NCI-H526 (cell line): ENCODE measurements around the gene ZNF221.
A peak's percentile ranks its signal among the peaks of the same experiment; 100 is the strongest.
"Not testable (repeated sequence)": the region's sequence is repeated elsewhere in the genome, so short reads cannot be mapped to it uniquely, and the experiment has no call there.

Experiments
- DNase-seq, 2 experiments: peaks; one replicate each; lab custom pipeline; 2025; lab: John Stamatoyannopoulos, UW

ZNF221 gene

DNA sequence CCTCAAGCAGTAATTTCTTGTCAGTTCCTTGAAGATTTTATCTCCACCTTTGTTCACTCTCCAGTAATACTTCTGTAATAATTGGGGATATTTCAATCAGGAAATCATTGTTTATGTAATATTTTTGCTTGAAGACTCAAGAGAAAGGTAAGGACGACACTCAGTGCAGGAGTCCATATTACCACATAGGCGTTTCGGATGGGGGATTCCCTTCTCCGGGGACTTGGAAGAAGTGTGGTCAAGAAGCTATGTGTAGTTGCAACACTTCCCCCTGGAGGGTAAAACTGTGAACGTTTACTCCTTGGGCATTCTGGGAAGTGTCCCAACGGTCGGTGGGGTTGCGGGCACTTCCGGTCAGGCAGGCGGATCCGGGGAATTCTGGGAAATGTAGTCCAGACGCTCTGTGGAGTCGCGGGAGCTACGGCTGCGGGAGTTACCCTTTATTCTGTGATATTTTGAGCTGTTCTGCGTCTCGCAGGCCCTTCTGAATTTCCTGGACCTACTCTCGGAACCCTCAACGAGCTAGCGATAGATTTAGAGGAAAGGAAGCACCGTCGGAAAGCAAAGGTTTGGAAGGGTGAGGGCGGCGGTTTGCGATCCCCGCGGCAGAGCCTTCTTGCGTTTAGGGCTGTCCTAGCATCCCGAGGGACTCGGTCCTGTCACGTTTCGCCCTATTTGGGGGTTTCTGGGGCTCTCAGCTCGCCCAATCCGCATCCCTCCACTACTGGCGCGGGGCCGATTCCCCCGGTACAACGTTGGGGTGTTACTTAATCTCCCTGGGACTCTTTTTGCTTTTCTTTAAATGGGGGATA lies at the start of gene ZNF221:
Gene ZNF221 (plus strand): TSS at position 395 of the 812 bp plus-strand sequence. CDS start 11,499 bp downstream, outside the sequence.
- peak; percentile 93 to 97 for DNase-seq

DNA sequence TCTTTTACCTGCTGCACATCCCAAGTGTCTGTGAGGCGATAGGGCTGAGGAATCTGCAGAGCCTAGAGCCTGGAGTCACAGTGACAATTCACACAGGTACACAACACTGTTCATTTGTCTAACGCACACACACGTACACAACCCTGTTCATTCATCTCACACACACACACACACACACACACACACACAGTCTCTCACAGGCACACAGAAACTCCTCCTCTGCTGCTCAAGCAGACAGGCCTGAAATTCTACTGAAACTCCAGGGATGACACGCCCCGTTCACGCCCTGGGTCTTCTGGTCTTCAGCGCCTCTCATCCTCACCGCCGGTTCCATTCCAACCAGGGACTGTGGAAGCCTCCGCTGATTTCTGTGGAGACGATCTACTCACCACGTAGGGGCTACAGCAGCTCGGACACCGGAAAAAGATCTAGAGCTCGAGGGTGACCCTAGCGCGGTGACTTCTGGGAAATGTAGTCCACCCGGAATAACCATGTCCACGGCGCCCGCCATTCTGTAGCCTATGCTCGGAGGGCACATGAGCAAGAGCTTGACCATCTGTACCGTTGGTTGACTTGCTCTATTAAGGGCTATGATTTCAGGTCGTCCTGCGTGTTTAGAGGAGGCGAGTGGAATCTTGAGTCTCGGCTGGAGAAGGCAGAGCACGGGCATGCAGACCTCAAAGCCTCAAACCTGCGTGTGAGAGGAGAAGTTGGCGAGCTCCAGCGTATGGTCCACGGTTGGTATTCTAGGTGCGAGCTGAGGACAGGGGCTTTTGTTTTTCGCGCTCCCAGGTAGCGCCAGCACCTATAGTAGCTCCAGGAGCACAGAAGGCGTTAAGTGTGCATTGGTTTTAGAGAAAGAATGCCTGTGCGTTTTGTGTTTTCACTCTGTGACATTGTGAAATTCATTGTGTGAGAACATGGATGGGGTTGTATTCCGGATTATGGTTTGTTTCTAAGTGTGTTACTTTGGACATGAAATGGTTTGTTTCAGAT lies 49.3 kb upstream of the ZNF221 start:
- DNase-seq = no peak

DNA sequence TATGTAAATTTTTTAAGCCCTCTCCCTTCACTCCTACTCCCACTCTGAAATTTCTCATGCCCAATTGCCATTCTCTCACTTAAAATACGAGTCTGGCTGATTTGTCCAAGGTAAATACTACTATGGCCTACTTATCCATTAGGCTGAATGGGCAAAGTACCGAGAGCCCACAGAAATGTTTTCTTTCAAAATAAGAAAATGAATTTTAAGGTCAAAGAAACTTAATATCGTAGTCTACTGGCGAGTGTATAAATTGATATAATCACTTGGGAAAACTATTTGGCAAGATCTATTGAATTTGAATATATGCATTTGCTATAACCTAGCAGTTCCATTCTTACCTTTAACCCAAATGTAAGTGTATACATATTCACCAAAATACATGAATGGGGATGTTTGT lies 48.6 kb upstream of the ZNF221 start:
- DNase-seq = no peak

DNA sequence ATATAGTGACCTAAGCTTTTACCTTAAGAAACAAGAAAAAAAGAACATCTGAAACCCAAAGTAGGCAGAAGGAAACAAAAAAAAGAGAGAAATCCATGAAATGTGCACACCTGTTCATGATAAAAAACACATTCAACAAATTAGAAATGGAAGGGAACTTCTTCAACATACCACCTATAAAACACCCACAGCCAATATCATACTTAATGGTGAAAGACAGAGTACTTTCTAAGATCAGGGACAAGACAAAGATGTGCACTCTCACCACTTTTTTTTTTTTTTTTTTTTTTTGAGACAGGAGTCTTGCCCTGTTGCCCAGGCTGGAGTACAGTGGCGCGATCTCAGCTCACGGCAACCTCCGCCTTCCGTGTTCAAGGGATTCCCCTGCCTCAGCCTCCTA lies 45.1 kb upstream of the ZNF221 start:
- no peak for DNase-seq

DNA sequence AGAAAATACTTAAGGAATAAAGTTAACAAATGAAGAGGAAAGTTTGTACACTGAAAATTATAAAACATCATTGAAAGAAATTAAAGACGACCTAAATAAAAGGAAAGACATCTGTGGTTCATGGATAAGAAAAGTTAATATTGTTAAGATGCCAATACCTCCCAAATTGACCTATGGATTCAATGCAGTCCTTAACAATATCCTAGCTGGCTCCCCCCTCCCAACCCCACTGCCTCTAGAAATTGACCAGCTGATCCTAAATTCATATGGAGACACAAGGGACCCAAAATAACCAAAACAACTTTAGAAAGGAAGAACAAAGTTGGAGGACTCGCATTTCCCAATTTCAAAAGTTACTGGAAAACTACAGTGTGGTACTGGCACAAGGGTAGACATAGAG lies 44.3 kb upstream of the ZNF221 start:
- DNase-seq = no peak

DNA sequence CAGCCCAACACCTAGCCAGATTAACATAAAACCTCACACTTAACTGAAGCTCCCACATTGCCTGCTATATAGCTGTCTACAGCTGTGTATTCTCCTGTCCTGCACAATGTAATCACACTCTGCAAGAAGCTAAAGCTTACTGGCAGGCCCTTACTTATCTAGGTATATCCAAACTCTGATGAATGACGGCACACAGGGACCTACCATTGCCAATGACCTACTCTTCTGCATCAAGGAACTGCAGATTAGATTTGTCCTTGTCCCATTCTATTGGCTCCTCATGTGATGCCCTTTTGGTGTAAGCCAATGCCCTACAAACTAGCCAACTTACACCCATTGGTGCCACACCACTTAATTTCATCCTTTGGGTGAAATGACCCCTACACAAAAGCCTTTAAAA lies 42.4 kb upstream of the ZNF221 start:
- DNase-seq = no peak

DNA sequence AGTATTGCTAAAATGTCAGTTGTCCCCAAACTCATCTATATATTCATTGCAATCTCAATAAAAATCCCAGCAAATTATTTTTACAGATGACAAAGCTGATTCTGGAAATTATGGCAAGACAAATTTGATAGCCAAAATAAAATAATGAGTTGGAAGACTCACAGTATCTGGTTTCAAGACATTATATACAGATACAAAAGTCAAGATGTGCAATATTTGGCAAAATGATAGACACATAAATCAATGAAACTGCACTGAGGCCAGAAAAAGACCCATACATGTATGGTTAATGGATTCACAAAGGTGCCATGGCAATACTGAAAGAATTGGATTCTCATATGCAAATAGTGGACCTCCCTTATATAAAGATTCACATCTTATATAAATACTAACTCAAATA lies 40.1 kb upstream of the ZNF221 start:
- DNase-seq = no peak

DNA sequence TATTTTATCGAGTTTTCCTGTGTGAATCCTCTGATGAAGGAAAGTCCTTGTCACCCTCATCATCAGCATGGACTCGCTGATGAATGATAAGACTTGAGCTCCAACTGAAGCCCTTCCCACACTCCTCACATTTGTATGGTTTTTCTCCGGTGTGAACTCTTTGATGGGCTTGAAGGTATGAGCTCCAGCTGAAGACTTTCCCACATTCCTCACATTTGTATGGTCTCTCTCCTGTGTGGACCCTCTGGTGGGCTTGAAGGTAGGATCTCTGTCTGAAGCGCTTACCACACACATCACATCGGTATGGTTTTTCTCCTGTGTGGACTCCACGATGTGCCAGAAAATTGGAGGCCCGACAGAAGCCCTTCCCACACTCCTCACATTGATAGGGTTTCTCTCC lies 37.6 kb upstream of the ZNF221 start:
- DNase-seq = no peak

DNA sequence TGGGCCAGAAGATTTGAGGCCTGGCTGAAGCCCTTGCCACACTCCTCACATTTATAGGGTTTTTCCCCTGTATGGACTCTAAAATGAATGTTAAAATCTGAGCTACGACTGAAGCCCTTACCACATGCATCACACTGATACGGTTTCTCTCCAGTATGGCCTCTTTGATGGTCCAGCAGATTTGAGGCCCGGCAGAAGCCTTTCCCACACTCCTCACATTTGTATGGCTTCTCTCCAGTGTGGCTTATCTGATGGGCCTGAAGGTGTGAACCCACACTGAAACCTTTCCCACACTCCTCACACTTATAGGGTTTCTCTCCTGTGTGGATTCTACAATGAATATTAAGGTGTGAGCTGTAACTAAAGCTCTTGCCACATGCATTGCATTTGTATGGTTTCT lies 37.0 kb upstream of the ZNF221 start:
- DNase-seq = no peak

DNA sequence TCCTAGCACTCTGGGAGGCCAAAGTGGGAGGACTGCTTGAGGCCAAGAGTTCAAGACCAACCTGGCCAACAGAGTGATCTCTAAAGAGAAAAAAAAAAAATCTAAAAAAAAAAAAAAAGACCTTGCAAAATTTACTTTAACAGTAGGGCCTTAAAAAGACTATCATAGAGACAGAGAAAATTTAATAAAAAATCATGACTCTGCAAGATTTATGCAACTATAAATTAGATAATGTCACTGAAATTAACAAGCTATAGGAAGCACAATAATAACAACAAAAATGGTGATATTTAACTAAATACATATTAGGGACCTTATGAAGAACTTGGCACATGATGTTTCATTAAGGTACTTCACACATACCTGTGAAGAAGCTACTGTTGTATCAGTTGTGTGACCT lies 27.2 kb upstream of the ZNF221 start:
- DNase-seq = no peak

DNA sequence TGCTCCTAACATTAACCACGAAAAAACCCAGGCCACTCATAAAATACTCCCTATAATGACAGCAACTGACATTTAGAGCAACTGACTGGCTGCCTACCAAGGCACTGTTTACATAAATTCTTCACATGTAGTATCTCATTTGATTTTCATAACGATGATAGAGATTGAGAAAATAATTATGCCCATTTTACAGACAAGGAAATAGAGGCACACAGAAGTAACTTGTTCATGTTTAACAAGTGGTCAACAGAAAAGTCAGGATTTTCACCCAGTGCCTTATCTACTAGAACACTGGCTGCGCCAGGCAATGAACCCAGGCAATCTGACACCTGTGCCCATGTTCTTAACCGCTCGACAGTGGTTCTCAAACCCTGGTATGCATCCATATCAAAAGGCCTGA lies 22.2 kb upstream of the ZNF221 start:
- no peak for DNase-seq

DNA sequence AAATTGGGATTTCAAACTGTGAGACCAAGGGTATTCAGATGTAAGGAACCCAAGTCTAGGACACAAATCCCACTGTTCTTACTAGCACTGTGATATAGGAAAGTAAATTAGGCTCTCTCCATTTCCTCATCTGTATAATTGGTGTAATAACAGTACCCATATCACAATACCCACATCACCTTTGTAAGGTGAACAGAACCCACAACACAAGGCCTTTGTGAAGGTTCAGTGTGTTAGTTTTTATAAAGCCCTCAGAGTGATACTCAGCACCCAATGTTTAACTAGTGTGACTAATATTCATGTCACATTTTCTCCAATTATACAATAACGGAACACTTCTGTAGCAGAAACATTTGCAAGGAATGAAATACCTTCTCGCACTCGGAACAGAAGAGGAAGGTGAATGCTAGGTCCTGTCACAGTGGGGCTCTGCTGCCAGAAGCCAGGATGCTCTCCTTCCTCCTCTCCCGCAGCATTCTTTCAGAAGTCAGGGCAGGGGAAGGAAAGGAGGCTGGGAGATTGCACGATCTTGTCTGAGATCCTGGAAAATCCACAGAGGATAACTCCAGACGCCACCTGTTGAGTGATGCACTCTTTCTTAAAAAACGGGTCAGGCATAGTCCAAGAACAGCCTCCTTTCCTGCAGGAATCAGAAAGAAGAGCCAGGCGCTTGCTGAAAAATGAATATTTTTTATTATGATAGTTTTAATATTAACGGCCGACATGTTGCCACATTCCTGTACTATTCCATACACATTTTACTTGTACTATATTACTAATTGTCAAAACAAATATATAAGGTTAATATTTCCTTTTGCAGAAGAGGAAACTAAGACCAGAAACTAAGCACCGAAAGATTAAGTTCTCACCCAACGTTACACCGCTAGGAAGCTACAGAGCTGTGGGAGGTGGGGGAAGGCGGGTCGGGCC lies 16.7 kb upstream of the ZNF221 start:
- peak in 1 of 2 experiments; percentile 16 for DNase-seq

DNA sequence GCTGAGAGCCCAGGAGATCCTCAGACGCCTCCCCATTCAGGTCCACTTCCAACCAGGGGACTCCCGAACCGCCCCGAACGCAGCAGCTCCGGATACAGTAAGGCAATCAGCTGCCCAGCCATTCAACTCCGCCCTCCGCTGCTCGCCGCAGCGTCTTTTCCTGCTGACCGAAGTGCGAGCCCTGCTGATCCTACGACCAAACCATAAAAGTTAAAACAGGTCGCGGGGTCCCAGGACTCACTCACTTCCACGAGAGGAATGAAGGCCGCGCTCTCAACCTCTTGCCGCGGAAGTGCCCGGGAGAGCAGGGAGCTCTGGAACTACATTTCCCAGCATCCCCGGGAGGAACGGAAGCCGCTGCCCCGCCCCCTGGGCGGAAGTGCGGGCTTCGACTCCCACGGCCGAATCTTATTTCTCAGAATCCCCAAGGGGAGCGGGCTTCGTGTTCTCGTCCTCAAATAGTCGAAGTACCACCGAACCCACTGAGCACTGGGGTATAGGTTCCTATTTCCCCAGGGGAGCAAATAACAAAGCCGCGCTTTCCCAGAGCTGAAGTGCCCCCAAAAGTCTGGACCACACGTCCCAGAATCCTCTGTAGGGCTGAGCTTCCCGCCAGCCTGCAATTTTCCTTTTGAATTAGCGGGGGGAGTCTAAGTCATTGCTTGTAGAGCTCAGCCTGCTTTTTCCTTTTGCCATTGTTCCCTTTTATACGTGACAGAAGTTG lies 15.9 kb upstream of the ZNF221 start, which contains the start of gene ZNF45:
Gene ZNF45 (minus strand): TSS at position 298 of the 724 bp plus-strand sequence. CDS start 13,097 bp downstream, outside the sequence.
- peak; percentile 91 to 97 for DNase-seq

DNA sequence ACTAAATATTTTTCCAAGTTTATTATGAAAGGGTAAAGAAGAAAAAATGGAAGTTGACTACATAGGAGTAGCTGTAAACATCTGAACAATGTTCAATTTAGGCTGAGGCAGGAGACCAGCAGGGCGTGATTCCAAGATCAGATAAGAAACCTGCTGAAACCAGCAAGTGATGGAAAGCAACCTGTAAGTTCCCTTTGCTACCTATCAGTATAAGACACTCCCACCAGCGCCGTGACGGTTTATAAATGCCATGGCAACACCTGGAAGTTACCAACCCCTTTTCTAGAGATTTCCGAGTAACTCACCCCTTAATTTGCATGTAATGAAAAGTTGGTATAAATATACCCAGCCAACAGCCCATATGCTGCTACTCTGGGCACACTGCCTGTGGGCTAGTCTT lies 14.8 kb upstream of the ZNF221 start:
- peak; percentile 57 to 64 for DNase-seq

DNA sequence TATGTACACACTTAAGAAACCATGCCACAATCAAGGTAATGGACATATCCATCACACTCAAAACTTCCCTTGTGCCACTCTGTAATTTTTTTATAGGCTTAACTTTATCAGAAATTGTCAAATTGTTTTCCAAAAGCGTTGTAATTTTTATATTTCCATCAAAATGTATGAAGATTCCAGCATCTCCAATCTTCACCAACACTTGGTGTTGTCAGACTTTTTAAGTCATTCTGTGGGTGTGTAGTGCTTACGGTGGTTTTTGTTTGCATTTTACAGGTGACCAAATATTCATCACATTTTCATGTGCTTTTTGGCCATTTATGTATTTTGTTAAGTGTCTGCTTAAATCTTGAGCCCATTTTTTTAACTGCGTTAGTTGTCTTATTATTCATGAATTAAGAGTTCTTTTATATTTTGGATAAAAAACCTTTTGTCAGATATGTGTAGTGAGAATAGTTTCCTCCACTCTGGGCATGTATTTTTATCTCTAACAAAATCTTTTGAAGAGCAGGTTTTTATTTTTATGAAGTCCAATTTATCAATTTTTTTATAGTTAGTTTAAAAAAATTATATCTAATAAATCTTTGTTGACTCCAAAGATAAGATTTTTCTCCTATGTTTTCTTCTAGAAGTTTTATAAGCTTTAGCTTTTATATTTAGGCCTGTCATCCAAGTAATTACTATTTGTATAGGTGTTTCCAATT lies 11.3 kb upstream of the ZNF221 start:
- no peak for DNase-seq

DNA sequence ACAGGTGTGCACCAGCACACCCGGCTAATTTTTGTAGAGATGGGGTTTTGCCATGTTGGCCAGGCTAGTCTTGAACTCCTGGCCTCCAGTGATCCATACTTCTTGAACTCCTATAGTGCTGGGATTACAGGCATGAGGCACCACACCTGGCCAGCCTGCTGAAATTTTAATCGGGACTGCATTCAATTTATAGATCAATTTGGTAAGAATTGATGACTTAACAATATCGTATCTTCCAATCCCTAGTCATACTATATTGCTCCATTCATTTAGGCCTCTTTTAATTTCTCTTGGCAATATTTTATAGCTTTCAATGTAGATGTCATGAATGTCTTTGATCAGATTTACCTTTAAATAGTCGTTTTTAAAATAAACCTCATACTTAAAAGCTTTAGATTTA lies 10.3 kb upstream of the ZNF221 start:
- no peak for DNase-seq

DNA sequence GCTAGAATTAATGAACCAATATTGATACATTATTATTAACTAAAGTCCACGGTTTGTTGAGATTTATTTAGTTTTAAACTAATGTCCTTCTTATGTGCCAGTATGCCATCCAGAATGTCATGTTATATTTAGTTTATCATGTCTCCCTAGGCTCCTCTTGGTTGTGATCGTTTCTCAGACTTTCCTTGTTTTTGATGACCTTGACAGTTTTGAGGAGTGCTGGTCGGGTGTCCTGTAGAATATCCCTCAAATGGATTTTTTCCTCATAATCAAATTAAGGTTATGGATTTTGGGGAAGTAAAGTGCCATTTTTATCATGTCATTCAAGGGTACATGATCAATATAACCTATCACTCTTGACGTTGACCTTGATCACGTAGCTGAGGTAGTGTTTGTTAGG lies 9.8 kb upstream of the ZNF221 start:
- DNase-seq = no peak

DNA sequence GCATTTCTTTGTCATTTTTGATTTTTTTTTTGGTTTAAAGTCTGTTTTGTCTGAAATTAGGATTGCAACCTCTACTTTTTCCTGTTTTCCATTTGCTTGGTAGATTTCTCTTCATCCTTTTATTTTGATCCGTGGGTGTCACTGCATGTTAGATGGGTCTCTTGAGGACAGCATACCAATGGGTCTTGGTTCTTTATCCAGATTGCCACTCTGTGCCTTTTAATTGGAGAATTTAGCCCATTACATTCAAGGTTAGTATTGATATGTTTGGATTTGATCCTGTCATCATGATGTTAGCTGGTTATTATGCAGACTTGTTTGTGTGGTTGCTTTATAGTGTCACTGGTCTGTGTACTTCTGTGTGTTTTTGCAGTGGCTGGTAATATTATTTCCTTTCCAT lies 3.6 kb upstream of the ZNF221 start:
- DNase-seq = not testable (repeated sequence)

DNA sequence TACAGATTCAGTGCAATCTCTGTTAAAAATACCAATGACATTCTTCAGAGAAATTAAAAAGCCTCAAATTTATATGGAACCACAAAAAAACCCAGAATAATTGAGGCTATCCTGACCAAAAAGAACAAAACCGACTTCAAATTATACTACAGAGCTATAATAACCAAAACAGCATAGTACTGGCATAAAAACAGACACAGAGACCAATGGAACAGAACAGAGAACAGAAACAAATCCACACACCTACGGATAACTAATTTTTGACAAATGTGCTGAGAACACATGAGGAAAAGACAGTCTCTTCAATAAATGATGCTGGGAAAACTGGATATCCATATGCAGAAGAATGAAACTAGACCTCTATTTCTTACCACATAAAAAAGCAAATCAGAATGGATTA lies 1.2 kb upstream of the ZNF221 start:
- DNase-seq = not testable (repeated sequence)

DNA sequence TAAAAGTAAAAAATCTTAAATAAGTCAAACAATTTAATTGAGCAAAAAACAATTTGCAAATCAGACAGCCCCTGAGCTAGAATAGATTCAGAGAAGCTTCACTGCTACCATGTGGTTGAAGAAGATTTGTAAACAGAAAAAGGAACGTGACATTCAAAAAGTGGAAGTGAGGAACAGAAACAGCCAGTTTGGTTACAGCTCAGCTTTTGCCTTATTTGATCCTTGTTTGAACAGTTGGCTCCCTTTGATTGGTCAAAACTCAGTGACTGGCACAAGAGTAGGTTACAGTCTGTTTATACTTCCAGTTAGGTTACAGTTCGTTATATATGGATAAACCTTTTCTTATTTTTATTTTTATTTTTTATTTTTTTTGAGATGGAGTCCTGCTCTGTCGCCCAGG lies 5.8 kb downstream of the ZNF221 start:
- no peak for DNase-seq
